GM23338 (cell line): Measurements from ENCODE around the gene NTNG1. TPM values are rescaled to one million over a fixed set of nuclear protein-coding genes. Genes with fewer than 3 reads are reported as not detected.

Experiments used
- ATAC-seq: fragments of 200-7000 bp; cut with Tn5 transposase; 3 replicates; pipeline ENCODE4 v1.9.1; 2020
- DNase-seq: peaks from one replicate; pipeline ENCODE4 v3.0.0-alpha.2; 2015; ENCODE audit warnings: low spot score
- H2AFZ ChIP-seq: fragments of 200-600 bp; sonication (generic); 2 replicates; pipeline ENCODE4 v1.8.0; 2016; ENCODE audit warnings: antibody characterized with exemption, mild to moderate bottlenecking, moderate library complexity
- H3F3A ChIP-seq: fragments of 200-600 bp; sonication (generic); replicated peaks from 2 replicates; pipeline ENCODE4 v1.8.0; 2017; ENCODE audit warnings: antibody characterized with exemption, mixed run types, low read depth
- H3K27ac ChIP-seq: fragments of 200-600 bp; sonication (generic); 2 replicates; pipeline ENCODE4 v1.6.1; 2016; ENCODE audit warnings: low read depth
- H3K27me3 ChIP-seq: fragments of 200-600 bp; sonication (generic); 2 replicates; pipeline ENCODE4 v1.8.0; 2016; ENCODE audit warnings: mild to moderate bottlenecking, mixed run types, moderate library complexity; ENCODE audit not compliant: insufficient read depth
- H3K36me3 ChIP-seq: fragments of 200-600 bp; sonication (generic); 2 replicates; pipeline ENCODE4 v1.8.0; 2016; ENCODE audit warnings: mild to moderate bottlenecking; ENCODE audit not compliant: insufficient read depth
- H3K4me1 ChIP-seq: fragments of 200-600 bp; sonication (generic); 2 replicates; pipeline ENCODE4 v1.8.0; 2016; ENCODE audit warnings: mild to moderate bottlenecking, moderate library complexity; ENCODE audit not compliant: insufficient read depth
- H3K4me2 ChIP-seq: fragments of 200-600 bp; sonication (generic); 2 replicates; pipeline ENCODE4 v1.7.1; 2017; ENCODE audit warnings: mixed run types
- H3K4me3 ChIP-seq: fragments of 200-600 bp; sonication (generic); 2 replicates; pipeline ENCODE4 v1.6.1; 2016; ENCODE audit warnings: mixed run types
- H3K79me2 ChIP-seq: fragments of 200-600 bp; sonication (generic); replicated peaks from 2 replicates; pipeline ENCODE4 v1.8.0; 2017; ENCODE audit warnings: mild to moderate bottlenecking; ENCODE audit not compliant: insufficient read depth
- H3K9me2 ChIP-seq: fragments of 200-600 bp; sonication (generic); 2 replicates; pipeline ENCODE4 v1.8.0; 2017; ENCODE audit not compliant: insufficient read depth
- H4K20me1 ChIP-seq: fragments of 200-600 bp; sonication (generic); replicated peaks from 2 replicates; pipeline ENCODE4 v1.8.0; 2017; ENCODE audit warnings: mild to moderate bottlenecking; ENCODE audit not compliant: insufficient read depth
- H3K27ac Mint-ChIP-seq: 2 replicates; pipeline ENCODE4 v1.8.0; 2020; ENCODE audit warnings: inconsistent platforms, mild to moderate bottlenecking, moderate library complexity, mixed read lengths
- H3K27me3 Mint-ChIP-seq: 3 replicates; pipeline ENCODE4 v1.8.0; 2022; ENCODE audit warnings: low read depth, mild to moderate bottlenecking, moderate library complexity, mixed read lengths, inconsistent platforms; ENCODE audit not compliant: insufficient read depth, poor library complexity
- H3K36me3 Mint-ChIP-seq: 3 replicates; pipeline ENCODE4 v1.8.0; 2021; ENCODE audit warnings: low read depth, mild to moderate bottlenecking, inconsistent platforms, moderate library complexity, mixed read lengths
- H3K4me1 Mint-ChIP-seq: 3 replicates; pipeline ENCODE4 v1.8.0; 2020; ENCODE audit warnings: mild to moderate bottlenecking, inconsistent platforms, mixed read lengths
- H3K4me3 Mint-ChIP-seq: 3 replicates; pipeline ENCODE4 v1.8.0; 2021; ENCODE audit warnings: moderate library complexity, mild to moderate bottlenecking, inconsistent platforms, mixed read lengths
- H3K9me3 Mint-ChIP-seq: 3 replicates; pipeline ENCODE4 v1.8.0; 2020; ENCODE audit warnings: moderate library complexity, mild to moderate bottlenecking, inconsistent platforms, mixed read lengths
- CREB1 ChIP-seq: fragments of 250-450 bp; sonication (Bioruptor Pico); IDR thresholded peaks from 2 replicates; pipeline ENCODE4 v1.5.0; 2020; ENCODE audit warnings: low read depth, mild to moderate bottlenecking, moderate library complexity
- EZH2 ChIP-seq: fragments of 200-600 bp; sonication (generic); IDR thresholded peaks from one replicate; pipeline ENCODE4 v1.8.0; 2017; ENCODE audit warnings: antibody characterized with exemption, mild to moderate bottlenecking, low read depth; ENCODE audit not compliant: unreplicated experiment
- EZH2phosphoT487 ChIP-seq: fragments of 200-600 bp; sonication (generic); IDR thresholded peaks from one replicate; pipeline ENCODE4 v1.8.1; 2018; ENCODE audit warnings: antibody characterized with exemption; ENCODE audit not compliant: unreplicated experiment
- JUNB ChIP-seq: IDR thresholded peaks from one replicate; pipeline ENCODE4 v1.6.1; 2016; ENCODE audit warnings: antibody characterized with exemption; ENCODE audit not compliant: unreplicated experiment
- NANOG ChIP-seq: IDR thresholded peaks from 2 replicates; pipeline ENCODE4 v1.6.1; 2016; ENCODE audit warnings: antibody characterized with exemption, borderline replicate concordance
- POLR2AphosphoS5 ChIP-seq: IDR thresholded peaks from 2 replicates; pipeline ENCODE4 v1.6.1; 2016; ENCODE audit warnings: antibody characterized with exemption, low read depth
- STAT1 ChIP-seq: IDR thresholded peaks from one replicate; pipeline ENCODE4 v1.6.1; 2016; ENCODE audit warnings: antibody characterized with exemption; ENCODE audit not compliant: unreplicated experiment
- ZNF114 ChIP-seq: fragments of 250-450 bp; sonication (Bioruptor Pico); IDR thresholded peaks from 2 replicates; pipeline ENCODE4 v1.5.0; 2020; ENCODE audit warnings: mild to moderate bottlenecking, moderate library complexity
- ZNF331 ChIP-seq: fragments of 250-450 bp; sonication (Bioruptor Pico); IDR thresholded peaks from 2 replicates; pipeline ENCODE4 v1.5.0; 2020; ENCODE audit warnings: low read depth, mild to moderate bottlenecking, moderate library complexity
- polyA plus RNA-seq: library from polyadenylated mRNA; unstranded; fragments of >200 nt; fragmentation: Nextera tagmentation; extraction: Ambion mirVana; gene quantifications from 2 replicates; pipeline ENCODE4 v1.2.1, GENCODE V29; 2016
- total RNA-seq: library from RNA; depleted of rRNA; stranded (reverse); fragments of >200 nt; shearing (Covaris generic); gene quantifications from 2 replicates; pipeline ENCODE4 v1.2.3, GENCODE V29; 2014
- TF ChIP-seq, protein P1 (sequence below): fragments of 250-450 bp; sonication (Bioruptor Pico); IDR thresholded peaks from 2 replicates; pipeline ENCODE4 v1.5.0; 2020; ENCODE audit warnings: mild to moderate bottlenecking, moderate library complexity
- TF ChIP-seq, protein P2 (sequence below): IDR thresholded peaks from one replicate; pipeline ENCODE4 v1.6.1; 2018; ENCODE audit warnings: antibody characterized with exemption; ENCODE audit not compliant: unreplicated experiment
- TF ChIP-seq, protein P3 (sequence below): IDR thresholded peaks from 2 replicates; pipeline ENCODE4 v1.6.1; 2016; ENCODE audit warnings: antibody characterized with exemption

The NTNG1 gene
- total and polyA plus RNA-seq, 2 experiments from 2014 or later = 7.2 to 10.3 TPM

DNA sequence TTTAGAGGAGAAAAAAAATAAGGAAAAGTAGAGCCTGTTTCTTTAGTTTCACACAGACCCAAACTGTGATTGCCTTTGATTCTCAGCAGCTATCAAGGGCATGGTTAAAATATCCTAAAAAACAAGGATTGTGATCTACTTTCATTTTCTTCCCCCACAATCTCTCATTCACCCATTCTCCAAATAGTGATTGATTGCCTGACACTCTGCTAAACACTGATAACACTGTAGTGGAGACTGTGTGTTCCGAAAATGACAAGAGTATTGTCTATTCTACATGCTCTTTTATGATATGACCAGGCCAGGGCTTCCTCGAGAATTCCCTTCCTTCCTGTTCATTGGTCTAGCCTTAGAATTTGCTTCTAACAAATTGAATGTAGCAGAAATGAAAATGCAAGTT lies 44.1 kb upstream of the NTNG1 start:
- Histone ChIP-seq H3K4me3 (no peak overlapping the region), H3K9me2 (no peaks in the 10 kb centered on the region; the same call in 1 of the 2 replicates), H3K79me2 (no peaks in the 10 kb centered on the region), H2AFZ (no peak overlapping the region), H4K20me1 (no peaks in the 10 kb centered on the region), H3K27me3 (no peaks in the 10 kb centered on the region), H3K4me2 (no peak overlapping the region), H3K27ac (no peak overlapping the region), H3F3A (no peaks in the 10 kb centered on the region), H3K4me1 (no peaks in the 10 kb centered on the region), H3K36me3 (no peaks in the 10 kb centered on the region)
- no peaks in the 10 kb centered on the region for H3K27me3 Mint-ChIP-seq
- H3K9me3 Mint-ChIP-seq = no peaks in the 10 kb centered on the region
- no peaks in the 10 kb centered on the region for H3K36me3 Mint-ChIP-seq
- H3K4me1 Mint-ChIP-seq = no peaks in the 10 kb centered on the region
- H3K27ac Mint-ChIP-seq = no peak overlapping the region
- no peak for TF ChIP-seq EZH2
- no peak for TF ChIP-seq STAT1
- no peak for TF ChIP-seq NANOG
- ATAC-seq (no peak), DNase-seq (no peak)
- H3K4me3 Mint-ChIP-seq = no peak overlapping the region

DNA sequence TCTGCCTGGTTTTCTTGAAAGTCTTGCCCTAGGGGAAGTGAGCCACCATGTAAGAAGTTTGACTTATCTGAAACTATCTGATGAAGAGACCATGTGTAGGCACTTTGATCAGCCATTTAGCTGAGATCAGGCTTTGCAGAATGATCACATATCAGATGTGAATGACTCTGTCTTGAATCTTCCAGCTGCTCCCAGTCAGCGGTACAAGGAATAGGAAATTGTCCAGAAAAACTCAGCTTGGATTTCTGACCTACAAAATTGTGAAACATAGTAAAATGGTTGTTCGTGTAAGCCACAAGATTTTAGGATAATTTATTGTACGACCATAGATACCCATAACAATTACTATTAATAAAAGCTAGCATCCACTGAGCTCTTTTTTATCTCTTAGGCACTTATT lies 41.9 kb upstream of the NTNG1 start:
- no peaks in the 10 kb centered on the region for H3K4me1 ChIP-seq
- H3K4me3 ChIP-seq = no peak overlapping the region
- H4K20me1 ChIP-seq = no peaks in the 10 kb centered on the region
- TF ChIP-seq JUNB = no peak
- TF ChIP-seq ZNF331 (CRISPR knock-in tag) = no peak
- TF ChIP-seq, protein P1, sequence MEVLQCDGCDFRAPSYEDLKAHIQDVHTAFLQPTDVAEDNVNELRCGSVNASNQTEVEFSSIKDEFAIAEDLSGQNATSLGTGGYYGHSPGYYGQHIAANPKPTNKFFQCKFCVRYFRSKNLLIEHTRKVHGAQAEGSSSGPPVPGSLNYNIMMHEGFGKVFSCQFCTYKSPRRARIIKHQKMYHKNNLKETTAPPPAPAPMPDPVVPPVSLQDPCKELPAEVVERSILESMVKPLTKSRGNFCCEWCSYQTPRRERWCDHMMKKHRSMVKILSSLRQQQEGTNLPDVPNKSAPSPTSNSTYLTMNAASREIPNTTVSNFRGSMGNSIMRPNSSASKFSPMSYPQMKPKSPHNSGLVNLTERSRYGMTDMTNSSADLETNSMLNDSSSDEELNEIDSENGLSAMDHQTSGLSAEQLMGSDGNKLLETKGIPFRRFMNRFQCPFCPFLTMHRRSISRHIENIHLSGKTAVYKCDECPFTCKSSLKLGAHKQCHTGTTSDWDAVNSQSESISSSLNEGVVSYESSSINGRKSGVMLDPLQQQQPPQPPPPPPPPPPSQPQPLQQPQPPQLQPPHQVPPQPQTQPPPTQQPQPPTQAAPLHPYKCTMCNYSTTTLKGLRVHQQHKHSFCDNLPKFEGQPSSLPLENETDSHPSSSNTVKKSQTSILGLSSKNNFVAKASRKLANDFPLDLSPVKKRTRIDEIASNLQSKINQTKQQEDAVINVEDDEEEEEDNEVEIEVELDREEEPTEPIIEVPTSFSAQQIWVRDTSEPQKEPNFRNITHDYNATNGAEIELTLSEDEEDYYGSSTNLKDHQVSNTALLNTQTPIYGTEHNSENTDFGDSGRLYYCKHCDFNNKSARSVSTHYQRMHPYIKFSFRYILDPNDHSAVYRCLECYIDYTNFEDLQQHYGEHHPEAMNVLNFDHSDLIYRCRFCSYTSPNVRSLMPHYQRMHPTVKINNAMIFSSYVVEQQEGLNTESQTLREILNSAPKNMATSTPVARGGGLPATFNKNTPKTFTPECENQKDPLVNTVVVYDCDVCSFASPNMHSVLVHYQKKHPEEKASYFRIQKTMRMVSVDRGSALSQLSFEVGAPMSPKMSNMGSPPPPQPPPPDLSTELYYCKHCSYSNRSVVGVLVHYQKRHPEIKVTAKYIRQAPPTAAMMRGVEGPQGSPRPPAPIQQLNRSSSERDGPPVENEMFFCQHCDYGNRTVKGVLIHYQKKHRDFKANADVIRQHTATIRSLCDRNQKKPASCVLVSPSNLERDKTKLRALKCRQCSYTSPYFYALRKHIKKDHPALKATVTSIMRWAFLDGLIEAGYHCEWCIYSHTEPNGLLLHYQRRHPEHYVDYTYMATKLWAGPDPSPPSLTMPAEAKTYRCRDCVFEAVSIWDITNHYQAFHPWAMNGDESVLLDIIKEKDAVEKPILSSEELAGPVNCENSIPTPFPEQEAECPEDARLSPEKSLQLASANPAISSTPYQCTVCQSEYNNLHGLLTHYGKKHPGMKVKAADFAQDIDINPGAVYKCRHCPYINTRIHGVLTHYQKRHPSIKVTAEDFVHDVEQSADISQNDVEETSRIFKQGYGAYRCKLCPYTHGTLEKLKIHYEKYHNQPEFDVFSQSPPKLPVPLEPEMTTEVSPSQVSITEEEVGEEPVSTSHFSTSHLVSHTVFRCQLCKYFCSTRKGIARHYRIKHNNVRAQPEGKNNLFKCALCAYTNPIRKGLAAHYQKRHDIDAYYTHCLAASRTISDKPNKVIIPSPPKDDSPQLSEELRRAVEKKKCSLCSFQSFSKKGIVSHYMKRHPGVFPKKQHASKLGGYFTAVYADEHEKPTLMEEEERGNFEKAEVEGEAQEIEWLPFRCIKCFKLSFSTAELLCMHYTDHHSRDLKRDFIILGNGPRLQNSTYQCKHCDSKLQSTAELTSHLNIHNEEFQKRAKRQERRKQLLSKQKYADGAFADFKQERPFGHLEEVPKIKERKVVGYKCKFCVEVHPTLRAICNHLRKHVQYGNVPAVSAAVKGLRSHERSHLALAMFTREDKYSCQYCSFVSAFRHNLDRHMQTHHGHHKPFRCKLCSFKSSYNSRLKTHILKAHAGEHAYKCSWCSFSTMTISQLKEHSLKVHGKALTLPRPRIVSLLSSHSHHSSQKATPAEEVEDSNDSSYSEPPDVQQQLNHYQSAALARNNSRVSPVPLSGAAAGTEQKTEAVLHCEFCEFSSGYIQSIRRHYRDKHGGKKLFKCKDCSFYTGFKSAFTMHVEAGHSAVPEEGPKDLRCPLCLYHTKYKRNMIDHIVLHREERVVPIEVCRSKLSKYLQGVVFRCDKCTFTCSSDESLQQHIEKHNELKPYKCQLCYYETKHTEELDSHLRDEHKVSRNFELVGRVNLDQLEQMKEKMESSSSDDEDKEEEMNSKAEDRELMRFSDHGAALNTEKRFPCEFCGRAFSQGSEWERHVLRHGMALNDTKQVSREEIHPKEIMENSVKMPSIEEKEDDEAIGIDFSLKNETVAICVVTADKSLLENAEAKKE (CRISPR knock-in tag) = no peak
- TF ChIP-seq CREB1 (CRISPR knock-in tag) = no peak
- TF ChIP-seq, protein P2, sequence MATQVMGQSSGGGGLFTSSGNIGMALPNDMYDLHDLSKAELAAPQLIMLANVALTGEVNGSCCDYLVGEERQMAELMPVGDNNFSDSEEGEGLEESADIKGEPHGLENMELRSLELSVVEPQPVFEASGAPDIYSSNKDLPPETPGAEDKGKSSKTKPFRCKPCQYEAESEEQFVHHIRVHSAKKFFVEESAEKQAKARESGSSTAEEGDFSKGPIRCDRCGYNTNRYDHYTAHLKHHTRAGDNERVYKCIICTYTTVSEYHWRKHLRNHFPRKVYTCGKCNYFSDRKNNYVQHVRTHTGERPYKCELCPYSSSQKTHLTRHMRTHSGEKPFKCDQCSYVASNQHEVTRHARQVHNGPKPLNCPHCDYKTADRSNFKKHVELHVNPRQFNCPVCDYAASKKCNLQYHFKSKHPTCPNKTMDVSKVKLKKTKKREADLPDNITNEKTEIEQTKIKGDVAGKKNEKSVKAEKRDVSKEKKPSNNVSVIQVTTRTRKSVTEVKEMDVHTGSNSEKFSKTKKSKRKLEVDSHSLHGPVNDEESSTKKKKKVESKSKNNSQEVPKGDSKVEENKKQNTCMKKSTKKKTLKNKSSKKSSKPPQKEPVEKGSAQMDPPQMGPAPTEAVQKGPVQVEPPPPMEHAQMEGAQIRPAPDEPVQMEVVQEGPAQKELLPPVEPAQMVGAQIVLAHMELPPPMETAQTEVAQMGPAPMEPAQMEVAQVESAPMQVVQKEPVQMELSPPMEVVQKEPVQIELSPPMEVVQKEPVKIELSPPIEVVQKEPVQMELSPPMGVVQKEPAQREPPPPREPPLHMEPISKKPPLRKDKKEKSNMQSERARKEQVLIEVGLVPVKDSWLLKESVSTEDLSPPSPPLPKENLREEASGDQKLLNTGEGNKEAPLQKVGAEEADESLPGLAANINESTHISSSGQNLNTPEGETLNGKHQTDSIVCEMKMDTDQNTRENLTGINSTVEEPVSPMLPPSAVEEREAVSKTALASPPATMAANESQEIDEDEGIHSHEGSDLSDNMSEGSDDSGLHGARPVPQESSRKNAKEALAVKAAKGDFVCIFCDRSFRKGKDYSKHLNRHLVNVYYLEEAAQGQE = no peak
- TF ChIP-seq EZH2phosphoT487 = no peak
- TF ChIP-seq POLR2AphosphoS5 = no peak
- TF ChIP-seq, protein P3, sequence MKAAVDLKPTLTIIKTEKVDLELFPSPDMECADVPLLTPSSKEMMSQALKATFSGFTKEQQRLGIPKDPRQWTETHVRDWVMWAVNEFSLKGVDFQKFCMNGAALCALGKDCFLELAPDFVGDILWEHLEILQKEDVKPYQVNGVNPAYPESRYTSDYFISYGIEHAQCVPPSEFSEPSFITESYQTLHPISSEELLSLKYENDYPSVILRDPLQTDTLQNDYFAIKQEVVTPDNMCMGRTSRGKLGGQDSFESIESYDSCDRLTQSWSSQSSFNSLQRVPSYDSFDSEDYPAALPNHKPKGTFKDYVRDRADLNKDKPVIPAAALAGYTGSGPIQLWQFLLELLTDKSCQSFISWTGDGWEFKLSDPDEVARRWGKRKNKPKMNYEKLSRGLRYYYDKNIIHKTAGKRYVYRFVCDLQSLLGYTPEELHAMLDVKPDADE = no peak
- no peak for TF ChIP-seq EZH2
- no peak for TF ChIP-seq ZNF114 (CRISPR knock-in tag)
- no peaks in the 10 kb centered on the region for H3K36me3 ChIP-seq
- no peak for DNase-seq
- H3K36me3 Mint-ChIP-seq = no peaks in the 10 kb centered on the region
- no peak overlapping the region for H3K4me2 ChIP-seq
- H3K9me3 Mint-ChIP-seq = no peaks in the 10 kb centered on the region
- no peak for ATAC-seq
- H3K27me3 ChIP-seq = no peaks in the 10 kb centered on the region
- H3K27me3 Mint-ChIP-seq = no peaks in the 10 kb centered on the region
- no peak overlapping the region for H3K27ac Mint-ChIP-seq
- H2AFZ ChIP-seq = no peak overlapping the region
- H3K4me1 Mint-ChIP-seq = no peaks in the 10 kb centered on the region
- H3K4me3 Mint-ChIP-seq = no peak overlapping the region
- H3K79me2 ChIP-seq = no peaks in the 10 kb centered on the region
- H3K9me2 ChIP-seq = no peaks in the 10 kb centered on the region; the same call in 1 of the 2 replicates
- H3F3A ChIP-seq = no peaks in the 10 kb centered on the region
- H3K27ac ChIP-seq = no peak overlapping the region
